HG02852 (cell line): ENCODE measurements around the gene DLG5.

Experiments
- ATAC-seq: cut with Tn5 transposase; IDR thresholded peaks from one replicate; pipeline ENCODE4 v1.9.1; 2021; ENCODE audit warnings: mild to moderate bottlenecking, moderate library complexity; ENCODE audit not compliant: unreplicated experiment

The DLG5 gene

GRCh38 chr10:77800738-77801266, 125.8 kb downstream of the DLG5 start:
- ATAC-seq, result no peak

- no peak for ATAC-seq
These were observed 126.2 kb downstream of the DLG5 start for GRCh38 chr10:77800320-77800719.

- no peak for ATAC-seq
These were observed 127.2 kb downstream of the DLG5 start for GRCh38 chr10:77799352-77799751.

- ATAC-seq, result no peak
These were observed 127.6 kb downstream of the DLG5 start for GRCh38 chr10:77798940-77799339.

- ATAC-seq, result no peak
These were observed 130.1 kb downstream of the DLG5 start for GRCh38 chr10:77796311-77796915.

GRCh38 chr10:77795426-77796055, 131.0 kb downstream of the DLG5 start:
- ATAC-seq, result no peak

- ATAC-seq, result no peak
These were observed 132.1 kb downstream of the DLG5 start for GRCh38 chr10:77794256-77795142.

- ATAC-seq, result no peak
These were observed 132.7 kb downstream of the DLG5 start for GRCh38 chr10:77793831-77794230.

- no peak for ATAC-seq
These were observed 134.4 kb downstream of the DLG5 start for GRCh38 chr10:77792155-77792554.

GRCh38 chr10:77791506-77791905, 135.0 kb downstream of the DLG5 start:
- no peak for ATAC-seq

GRCh38 chr10:77789861-77790260, 136.7 kb downstream of the DLG5 start:
- no peak for ATAC-seq

GRCh38 chr10:77789016-77789415, 137.5 kb downstream of the DLG5 start:
- no peak for ATAC-seq

GRCh38 chr10:77788496-77789010, 138.0 kb downstream of the DLG5 start:
- no peak for ATAC-seq

- ATAC-seq, result no peak
These were observed 139.1 kb downstream of the DLG5 start for GRCh38 chr10:77787440-77787839.

GRCh38 chr10:77784856-77785255, 141.7 kb downstream of the DLG5 start:
- no peak for ATAC-seq

- ATAC-seq, result no peak
These were observed 144.1 kb downstream of the DLG5 start for GRCh38 chr10:77782328-77783061.

GRCh38 chr10:77781451-77782327, 144.9 kb downstream of the DLG5 start:
- ATAC-seq, result no peak

- no peak for ATAC-seq
These were observed 146.4 kb downstream of the DLG5 start for GRCh38 chr10:77780180-77780579.

GRCh38 chr10:77776487-77776886, 150.1 kb downstream of the DLG5 start:
- ATAC-seq, result no peak

- no peak for ATAC-seq
These were observed 151.6 kb downstream of the DLG5 start for GRCh38 chr10:77774940-77775391.
